ENCODE data around the gene AK1.

AK1 gene

GRCh38 chr9:127877566-127877998 is at the start of gene AK1:
AK1 (minus strand) TSS chr9:127877675; CDS start chr9:127874617, 3,058 bp downstream.
- DNase-seq (ENCODE audit: low read depth), result no peak

- DNase-seq (ENCODE audit: low read depth), result no peak
Observed at GRCh38 chr9:127926906-127927200, 49.4 kb upstream of the AK1 start.

GRCh38 chr9:127925959-127926905 is 48.8 kb upstream of the AK1 start:
- DNase-seq (ENCODE audit: low read depth), result no peak

GRCh38 chr9:127924736-127925444 is 47.4 kb upstream of the AK1 start:
- no peak for DNase-seq (ENCODE audit: low read depth)

- no peak for DNase-seq (ENCODE audit: low read depth)
Observed at GRCh38 chr9:127923771-127924170, 46.3 kb upstream of the AK1 start.

GRCh38 chr9:127923046-127923445 is 45.6 kb upstream of the AK1 start:
- no peak for DNase-seq (ENCODE audit: low read depth)

GRCh38 chr9:127921557-127922120 is 44.2 kb upstream of the AK1 start:
- DNase-seq (ENCODE audit: low read depth), result peak; percentile 71

GRCh38 chr9:127920794-127921193 is 43.3 kb upstream of the AK1 start:
- no peak for DNase-seq (ENCODE audit: low read depth)

- DNase-seq (ENCODE audit: low read depth), result no peak
Observed at GRCh38 chr9:127919253-127919815, 41.9 kb upstream of the AK1 start.

GRCh38 chr9:127918183-127919107 is 41.0 kb upstream of the AK1 start:
- no peak for DNase-seq (ENCODE audit: low read depth)

- DNase-seq (ENCODE audit: low read depth), result no peak
Observed at GRCh38 chr9:127917603-127918002, 40.1 kb upstream of the AK1 start.

- peak; percentile 95 for DNase-seq (ENCODE audit: low read depth)
Observed at GRCh38 chr9:127916720-127917581, 39.5 kb upstream of the AK1 start, which contains the start of gene ST6GALNAC4. ST6GALNAC4 (minus strand) TSS chr9:127917041; CDS start chr9:127916419, 622 bp downstream.

GRCh38 chr9:127915801-127916719 is 38.6 kb upstream of the AK1 start:
- DNase-seq (ENCODE audit: low read depth), result no peak

GRCh38 chr9:127915325-127915752 is 37.9 kb upstream of the AK1 start:
- no peak for DNase-seq (ENCODE audit: low read depth)

- no peak for DNase-seq (ENCODE audit: low read depth)
Observed at GRCh38 chr9:127913682-127914081, 36.2 kb upstream of the AK1 start.

GRCh38 chr9:127912882-127913281 is 35.4 kb upstream of the AK1 start:
- DNase-seq (ENCODE audit: low read depth), result no peak

GRCh38 chr9:127912296-127912695 is 34.8 kb upstream of the AK1 start:
- DNase-seq (ENCODE audit: low read depth), result no peak

GRCh38 chr9:127910613-127911205 is 33.2 kb upstream of the AK1 start:
- DNase-seq (ENCODE audit: low read depth), result no peak

GRCh38 chr9:127909839-127910273 is 32.4 kb upstream of the AK1 start:
- no peak for DNase-seq (ENCODE audit: low read depth)
